Measurements from ENCODE around the gene FDPS.
A peak's percentile ranks its signal among the peaks of the same experiment; 100 is the strongest.

The FDPS gene

GRCh38 chr1:155277070-155277901 is 31.4 kb upstream of the FDPS start, which contains the start of gene HCN3 (continued):
- TF ChIP-seq, protein P1, sequence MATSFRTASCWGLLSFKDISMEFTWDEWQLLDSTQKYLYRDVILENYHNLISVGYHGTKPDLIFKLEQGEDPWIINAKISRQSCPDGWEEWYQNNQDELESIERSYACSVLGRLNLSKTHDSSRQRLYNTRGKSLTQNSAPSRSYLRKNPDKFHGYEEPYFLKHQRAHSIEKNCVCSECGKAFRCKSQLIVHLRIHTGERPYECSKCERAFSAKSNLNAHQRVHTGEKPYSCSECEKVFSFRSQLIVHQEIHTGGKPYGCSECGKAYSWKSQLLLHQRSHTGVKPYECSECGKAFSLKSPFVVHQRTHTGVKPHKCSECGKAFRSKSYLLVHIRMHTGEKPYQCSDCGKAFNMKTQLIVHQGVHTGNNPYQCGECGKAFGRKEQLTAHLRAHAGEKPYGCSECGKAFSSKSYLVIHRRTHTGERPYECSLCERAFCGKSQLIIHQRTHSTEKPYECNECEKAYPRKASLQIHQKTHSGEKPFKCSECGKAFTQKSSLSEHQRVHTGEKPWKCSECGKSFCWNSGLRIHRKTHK (tag by site-specific recombination; IDR thresholded peaks at IDR 0.05): no peak
- TF ChIP-seq, protein P2, sequence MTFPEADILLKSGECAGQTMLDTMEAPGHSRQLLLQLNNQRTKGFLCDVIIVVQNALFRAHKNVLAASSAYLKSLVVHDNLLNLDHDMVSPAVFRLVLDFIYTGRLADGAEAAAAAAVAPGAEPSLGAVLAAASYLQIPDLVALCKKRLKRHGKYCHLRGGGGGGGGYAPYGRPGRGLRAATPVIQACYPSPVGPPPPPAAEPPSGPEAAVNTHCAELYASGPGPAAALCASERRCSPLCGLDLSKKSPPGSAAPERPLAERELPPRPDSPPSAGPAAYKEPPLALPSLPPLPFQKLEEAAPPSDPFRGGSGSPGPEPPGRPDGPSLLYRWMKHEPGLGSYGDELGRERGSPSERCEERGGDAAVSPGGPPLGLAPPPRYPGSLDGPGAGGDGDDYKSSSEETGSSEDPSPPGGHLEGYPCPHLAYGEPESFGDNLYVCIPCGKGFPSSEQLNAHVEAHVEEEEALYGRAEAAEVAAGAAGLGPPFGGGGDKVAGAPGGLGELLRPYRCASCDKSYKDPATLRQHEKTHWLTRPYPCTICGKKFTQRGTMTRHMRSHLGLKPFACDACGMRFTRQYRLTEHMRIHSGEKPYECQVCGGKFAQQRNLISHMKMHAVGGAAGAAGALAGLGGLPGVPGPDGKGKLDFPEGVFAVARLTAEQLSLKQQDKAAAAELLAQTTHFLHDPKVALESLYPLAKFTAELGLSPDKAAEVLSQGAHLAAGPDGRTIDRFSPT (tag by site-specific recombination; IDR thresholded peaks at IDR 0.05): no peak
- TF ChIP-seq ZBTB7A (tag by site-specific recombination; IDR thresholded peaks at IDR 0.05; ENCODE audit: low read depth) (no peak), MYNN (tag by site-specific recombination; IDR thresholded peaks at IDR 0.05; ENCODE audit: borderline replicate concordance) (no peak), ZNF362 (tag by site-specific recombination; IDR thresholded peaks at IDR 0.05) (no peak), KLF17 (tag by site-specific recombination; IDR thresholded peaks at IDR 0.05) (peak; percentile 69; the same call in 1 of the 2 replicates), ZNF132 (tag by site-specific recombination; IDR thresholded peaks at IDR 0.05; ENCODE audit: borderline replicate concordance) (no peak), ZNF350 (tag by site-specific recombination; IDR thresholded peaks at IDR 0.05) (no peak), ZNF513 (tag by site-specific recombination; IDR thresholded peaks at IDR 0.05) (no peak), ZNF23 (tag by site-specific recombination; IDR thresholded peaks at IDR 0.05; ENCODE audit: borderline replicate concordance) (no peak), ZBTB1 (tag by site-specific recombination; IDR thresholded peaks at IDR 0.05) (no peak), ZSCAN16 (tag by site-specific recombination; IDR thresholded peaks at IDR 0.05) (no peak), YY1 (tag by site-specific recombination; IDR thresholded peaks at IDR 0.05) (peak; percentile 14; the same call in 1 of the 2 replicates), ZNF544 (tag by site-specific recombination; IDR thresholded peaks at IDR 0.05) (no peak), ZNF140 (tag by site-specific recombination; IDR thresholded peaks at IDR 0.05) (no peak), BCL11A (tag by site-specific recombination; IDR thresholded peaks at IDR 0.05; ENCODE audit: low read depth) (no peak), ZNF677 (tag by site-specific recombination; IDR thresholded peaks at IDR 0.05) (no peak), ZNF530 (tag by site-specific recombination; IDR thresholded peaks at IDR 0.05; ENCODE audit: low read depth) (no peak), ZNF148 (tag by site-specific recombination; IDR thresholded peaks at IDR 0.05; ENCODE audit: borderline replicate concordance) (no peak), ZNF560 (tag by site-specific recombination; IDR thresholded peaks at IDR 0.05; ENCODE audit: borderline replicate concordance) (no peak), KLF9 (tag by site-specific recombination; IDR thresholded peaks at IDR 0.05; ENCODE audit: low read depth) (peak; percentile 83), ZNF624 (tag by site-specific recombination; IDR thresholded peaks at IDR 0.05) (no peak), ZNF777 (tag by site-specific recombination; IDR thresholded peaks at IDR 0.05; ENCODE audit: borderline replicate concordance) (no peak), ZNF449 (tag by site-specific recombination; IDR thresholded peaks at IDR 0.05) (no peak), ZNF548 (tag by site-specific recombination; IDR thresholded peaks at IDR 0.05) (no peak), ZNF701 (tag by site-specific recombination; IDR thresholded peaks at IDR 0.05) (no peak), ZNF223 (tag by site-specific recombination; IDR thresholded peaks at IDR 0.05) (no peak), ZNF792 (tag by site-specific recombination; IDR thresholded peaks at IDR 0.05) (no peak)

Data from HEK293 (cell line).